HEK293 (cell line): ENCODE results near the gene SETD1A.

Experiments
- CTCF ChIA-PET: fragments of 350-600 bp; formaldehyde crosslinking; extraction: SDS; loops from one replicate; lab custom pipeline; 2021; ENCODE audit warnings: antibody characterized with exemption; lab: Yijun Ruan, JAX
- POLR2A ChIA-PET: fragments of 300-600 bp; formaldehyde crosslinking; extraction: SDS; loops from one replicate; lab custom pipeline; 2020; ENCODE audit warnings: antibody characterized with exemption, inconsistent platforms; lab: Yijun Ruan, JAX
- H3K27ac ChIP-seq: fragments of 200-500 bp; sonication (Bioruptor generic); 2 replicates; pipeline ENCODE4 v1.5.1; 2014; ENCODE audit warnings: low read depth, low read length, control low read depth, inconsistent platforms; ENCODE audit errors: extremely low read depth
- H3K36me3 ChIP-seq, 2 experiments: fragments of 200-500 bp in 1 of 2; sonication (Bioruptor generic) in 1 of 2; 1 replicate in 1 of 2; 2 replicates in 1 of 2; pipeline ENCODE4 v1.5.1; 2014 to 2017; ENCODE audit warnings: inconsistent platforms in 2 of 2, low read length in 2 of 2; ENCODE audit not compliant: control insufficient read depth in 2 of 2, insufficient read depth in 1 of 2
- H3K4me1 ChIP-seq: fragments of 200-500 bp; sonication (Bioruptor generic); 2 replicates; pipeline ENCODE4 v1.5.1; 2014; ENCODE audit warnings: mild to moderate bottlenecking, low read length, inconsistent platforms; ENCODE audit not compliant: control insufficient read depth, insufficient read depth
- H3K4me3 ChIP-seq: 2 replicates; pipeline ENCODE4 v1.5.1; 2011; ENCODE audit warnings: low read depth, mild to moderate bottlenecking, control low read depth, low read length, moderate library complexity
- H3K9me3 ChIP-seq: fragments of 200-500 bp; sonication (Bioruptor generic); 2 replicates; pipeline ENCODE4 v1.5.1; 2014; ENCODE audit warnings: low read depth, low read length, inconsistent platforms; ENCODE audit not compliant: control insufficient read depth, insufficient read depth
- REPIN1 ChIP-seq: fragments of 450-650 bp; formaldehyde crosslinking; IDR thresholded peaks from 2 replicates; pipeline ENCODE4 v1.5.1; 2017; ENCODE audit warnings: missing biosample characterization, missing genetic modification characterization, low read depth
- SCRT1 ChIP-seq: fragments of 450-650 bp; formaldehyde crosslinking; IDR thresholded peaks from 2 replicates; pipeline ENCODE4 v1.5.1; 2016; ENCODE audit warnings: missing biosample characterization, missing genetic modification characterization, borderline replicate concordance
- SCRT2 ChIP-seq: fragments of 450-650 bp; formaldehyde crosslinking; IDR thresholded peaks from 2 replicates; pipeline ENCODE4 v1.5.1; 2016; ENCODE audit warnings: missing biosample characterization, missing genetic modification characterization
- SP3 ChIP-seq: fragments of 450-650 bp; formaldehyde crosslinking; IDR thresholded peaks from 2 replicates; pipeline ENCODE4 v1.5.1; 2016; ENCODE audit warnings: missing biosample characterization, missing genetic modification characterization
- SP7 ChIP-seq: fragments of 450-650 bp; formaldehyde crosslinking; IDR thresholded peaks from 2 replicates; pipeline ENCODE4 v1.5.1; 2016; ENCODE audit warnings: missing biosample characterization, missing genetic modification characterization
- TRIM28 ChIP-seq: IDR thresholded peaks from 2 replicates; pipeline ENCODE4 v1.6.1; 2011; ENCODE audit warnings: low read length, control low read depth, borderline replicate concordance
- WT1 ChIP-seq: fragments of 450-650 bp; formaldehyde crosslinking; IDR thresholded peaks from 2 replicates; pipeline ENCODE4 v1.5.1; 2016; ENCODE audit warnings: missing biosample characterization, missing genetic modification characterization
- ZBTB11 ChIP-seq: fragments of 450-650 bp; formaldehyde crosslinking; conservative IDR thresholded peaks from 2 replicates; pipeline ENCODE4 v1.5.1; 2016; ENCODE audit warnings: low read depth, missing biosample characterization, missing genetic modification characterization
- ZNF114 ChIP-seq: fragments of 450-650 bp; formaldehyde crosslinking; IDR thresholded peaks from 2 replicates; pipeline ENCODE4 v1.5.0; 2017; ENCODE audit warnings: missing biosample characterization, missing genetic modification characterization
- ZNF175 ChIP-seq: fragments of 450-650 bp; formaldehyde crosslinking; IDR thresholded peaks from 2 replicates; pipeline ENCODE4 v1.5.1; 2016; ENCODE audit warnings: missing biosample characterization, missing genetic modification characterization
- ZNF221 ChIP-seq: fragments of 450-650 bp; formaldehyde crosslinking; IDR thresholded peaks from 2 replicates; pipeline ENCODE4 v1.5.1; 2017; ENCODE audit warnings: missing biosample characterization, missing genetic modification characterization, borderline replicate concordance
- ZNF266 ChIP-seq: fragments of 450-650 bp; formaldehyde crosslinking; IDR thresholded peaks from 2 replicates; pipeline ENCODE4 v1.5.1; 2016; ENCODE audit warnings: missing biosample characterization, missing genetic modification characterization, low read depth
- ZNF350 ChIP-seq: fragments of 450-650 bp; formaldehyde crosslinking; IDR thresholded peaks from 2 replicates; pipeline ENCODE4 v1.5.0; 2017; ENCODE audit warnings: missing biosample characterization, mild to moderate bottlenecking, missing genetic modification characterization
- ZNF366 ChIP-seq: fragments of 450-650 bp; formaldehyde crosslinking; conservative IDR thresholded peaks from 2 replicates; pipeline ENCODE4 v1.5.1; 2016; ENCODE audit warnings: missing biosample characterization, missing genetic modification characterization
- ZNF391 ChIP-seq: fragments of 450-650 bp; formaldehyde crosslinking; IDR thresholded peaks from 2 replicates; pipeline ENCODE4 v1.5.1; 2016; ENCODE audit warnings: low read depth, missing biosample characterization, missing genetic modification characterization, borderline replicate concordance
- ZNF513 ChIP-seq: fragments of 450-650 bp; IDR thresholded peaks from 2 replicates; pipeline ENCODE4 v1.5.1; 2018; ENCODE audit warnings: missing biosample characterization, missing genetic modification characterization
- ZNF544 ChIP-seq: fragments of 450-650 bp; formaldehyde crosslinking; IDR thresholded peaks from 2 replicates; pipeline ENCODE4 v1.5.0; 2017; ENCODE audit warnings: missing biosample characterization, missing genetic modification characterization
- ZNF692 ChIP-seq: fragments of 450-650 bp; formaldehyde crosslinking; IDR thresholded peaks from 2 replicates; pipeline ENCODE4 v1.5.1; 2016; ENCODE audit warnings: missing biosample characterization, missing genetic modification characterization
- ZNF768 ChIP-seq: fragments of 450-650 bp; formaldehyde crosslinking; IDR thresholded peaks from 2 replicates; pipeline ENCODE4 v1.5.1; 2018; ENCODE audit warnings: missing biosample characterization, mild to moderate bottlenecking, missing genetic modification characterization
- ZNF830 ChIP-seq: fragments of 450-650 bp; IDR thresholded peaks from 2 replicates; pipeline ENCODE4 v1.5.0; 2018; ENCODE audit warnings: missing biosample characterization, missing genetic modification characterization, low read depth, mild to moderate bottlenecking, moderate library complexity

The SETD1A gene

GRCh38 chr16:30912794-30913412 is 44.7 kb upstream of the SETD1A start:
- no peaks in the 10 kb centered on the region for H3K36me3 ChIP-seq

GRCh38 chr16:30914830-30915229 is 42.7 kb upstream of the SETD1A start:
- Histone ChIP-seq H3K36me3 (no peaks in the 10 kb centered on the region), H3K9me3 (no peaks in the 10 kb centered on the region), H3K4me1 (no peaks in the 10 kb centered on the region), H3K27ac (no peak overlapping the region), H3K4me3 (no peak overlapping the region)
- CTCF ChIA-PET, result no interaction called here
- POLR2A ChIA-PET, result interaction anchor here (1.0 kb wide), 1 partner anchor 107 kb away, joined by 3 read pairs; no protein-coding TSS in a partner anchor
- no peak for TF ChIP-seq ZNF692 (tag by site-specific recombination)
- TF ChIP-seq ZNF544 (tag by site-specific recombination), result no peak
- no peak for TF ChIP-seq ZNF175 (tag by site-specific recombination)
- no peak for TF ChIP-seq ZNF350 (tag by site-specific recombination)
- no peak for TF ChIP-seq ZNF266
- no peak for TF ChIP-seq ZBTB11 (tag by site-specific recombination)
- TF ChIP-seq ZNF391 (tag by site-specific recombination), result no peak
- TF ChIP-seq SCRT1 (tag by site-specific recombination), result no peak

More at GRCh38 chr16:30912794-30913412, 44.7 kb upstream of the SETD1A start:
- POLR2A ChIA-PET, result interaction anchor here (0.6 to 1.1 kb wide), 3 partner anchors 15 to 54 kb away, joined by 3 to 4 read pairs (median 4); no protein-coding TSS in a partner anchor
- no peak overlapping the region for H3K27ac ChIP-seq
- no peak overlapping the region for H3K4me3 ChIP-seq
- H3K4me1 ChIP-seq, result no peaks in the 10 kb centered on the region
- CTCF ChIA-PET, result interaction anchor here (0.8 to 1.7 kb wide), 2 partner anchors 11 to 75 kb away, joined by 3 to 7 read pairs; no protein-coding TSS in a partner anchor
- no peaks in the 10 kb centered on the region for H3K9me3 ChIP-seq
- TF ChIP-seq ZNF768 (0 out of 2 replicates have a peak, but pooled peaks have one; percentile 13), SP7 (tag by site-specific recombination) (no peak), SCRT2 (tag by site-specific recombination) (no peak), WT1 (tag by site-specific recombination) (no peak), ZNF114 (no peak), ZNF544 (tag by site-specific recombination) (no peak), ZNF830 (tag by site-specific recombination) (no peak)

- Histone ChIP-seq H3K4me1 (no peaks in the 10 kb centered on the region), H3K9me3 (no peaks in the 10 kb centered on the region), H3K36me3 (peaks cover 0 to 4% of the 10 kb centered on the region in 2 experiments; a peak in 1 of 3 replicates), H3K27ac (no peak overlapping the region), H3K4me3 (no peak overlapping the region)
- ChIA-PET CTCF (interaction anchor here (1.6 to 4.0 kb wide), 3 partner anchors 16 to 74 kb away, joined by 3 to 31 read pairs (median 8); no protein-coding TSS in a partner anchor), POLR2A (no interaction called here)
- TF ChIP-seq TRIM28 (no peak), ZNF513 (peak; percentile 87), ZNF221 (no peak), SP3 (tag by site-specific recombination) (no peak), REPIN1 (tag by site-specific recombination) (no peak), ZNF366 (tag by site-specific recombination) (peak; percentile 89)
Observed at GRCh38 chr16:30918614-30919013, 38.9 kb upstream of the SETD1A start.
